GM19023 (cell line): ENCODE measurements around the gene CAPN10.

ENCODE experiments used
- ATAC-seq: cut with Tn5 transposase; IDR thresholded peaks from one replicate; pipeline ENCODE4 v1.9.1; 2021; ENCODE audit warnings: mild to moderate bottlenecking, moderate library complexity; ENCODE audit not compliant: unreplicated experiment

Gene CAPN10

GRCh38 chr2:240588006-240588655 lies 1.6 kb downstream of the CAPN10 start:
- ATAC-seq, result no peak

- no peak for ATAC-seq
Measured at GRCh38 chr2:240588669-240589068, 2.1 kb downstream of the CAPN10 start.

GRCh38 chr2:240589375-240589774 lies 2.8 kb downstream of the CAPN10 start:
- no peak for ATAC-seq

- no peak for ATAC-seq
Measured at GRCh38 chr2:240589850-240590525, 3.5 kb downstream of the CAPN10 start.

GRCh38 chr2:240590681-240591111 lies 4.2 kb downstream of the CAPN10 start:
- ATAC-seq, result no peak

- no peak for ATAC-seq
Measured at GRCh38 chr2:240591226-240591625, 4.7 kb downstream of the CAPN10 start.

- ATAC-seq, result no peak
Measured at GRCh38 chr2:240591784-240592183, 5.2 kb downstream of the CAPN10 start.

- no peak for ATAC-seq
Measured at GRCh38 chr2:240593026-240593702, 6.6 kb downstream of the CAPN10 start.

GRCh38 chr2:240593703-240594451 lies 7.3 kb downstream of the CAPN10 start:
- no peak for ATAC-seq

GRCh38 chr2:240594511-240595380 lies 8.2 kb downstream of the CAPN10 start:
- no peak for ATAC-seq

- no peak for ATAC-seq
Measured at GRCh38 chr2:240595381-240596079, 9.0 kb downstream of the CAPN10 start.

GRCh38 chr2:240596080-240596460 lies 9.5 kb downstream of the CAPN10 start:
- no peak for ATAC-seq

- no peak for ATAC-seq
Measured at GRCh38 chr2:240596491-240596931, 10.0 kb downstream of the CAPN10 start.

- no peak for ATAC-seq
Measured at GRCh38 chr2:240597054-240597418, 10.5 kb downstream of the CAPN10 start.

GRCh38 chr2:240597419-240598181 lies 11.1 kb downstream of the CAPN10 start:
- ATAC-seq, result no peak

GRCh38 chr2:240598311-240598911 lies 11.9 kb downstream of the CAPN10 start:
- no peak for ATAC-seq

- ATAC-seq, result no peak
Measured at GRCh38 chr2:240599141-240599583, 12.6 kb downstream of the CAPN10 start.

GRCh38 chr2:240600451-240600961 lies 14.0 kb downstream of the CAPN10 start:
- ATAC-seq, result no peak
